K562 (cell line): ENCODE data around the gene RFX7. TPM values are rescaled to one million over a fixed set of nuclear protein-coding genes. Genes with fewer than 3 reads are reported as not detected.

Experiments used
- BACH1 ChIP-seq: fragments of 200-800 bp; sonication (Bioruptor generic); IDR thresholded peaks from 2 replicates; pipeline ENCODE4 v1.6.1; 2016; ENCODE audit warnings: missing genetic modification characterization, missing compliant biosample characterization
- CSDE1 ChIP-seq, 2 experiments: fragments of 450-650 bp; IDR thresholded peaks; 2 replicates each; pipeline ENCODE4 v1.6.1; 2016; ENCODE audit warnings: mild to moderate bottlenecking in 1 of 2
- DEAF1 ChIP-seq: fragments of 450-650 bp; formaldehyde crosslinking; IDR thresholded peaks from 2 replicates; pipeline ENCODE4 v1.4.0; 2020; ENCODE audit warnings: mild to moderate bottlenecking, moderate library complexity
- ELF4 ChIP-seq: fragments of 450-650 bp; formaldehyde crosslinking; IDR thresholded peaks from 2 replicates; pipeline ENCODE4 v1.4.0; 2022; ENCODE audit warnings: missing genetic modification characterization
- EZH2 ChIP-seq: IDR thresholded peaks from 2 replicates; pipeline ENCODE4 v1.6.1; 2012; ENCODE audit warnings: low read depth, mild to moderate bottlenecking, inconsistent platforms, low read length, borderline replicate concordance
- FOSL1 ChIP-seq: fragments of 200-800 bp; sonication (Bioruptor generic); conservative IDR thresholded peaks from 2 replicates; pipeline ENCODE4 v1.6.1; 2016; ENCODE audit warnings: missing genetic modification characterization, missing compliant biosample characterization
- GTF2E2 ChIP-seq: fragments of 200-800 bp; sonication (Bioruptor generic); IDR thresholded peaks from 2 replicates; pipeline ENCODE4 v1.6.1; 2016; ENCODE audit warnings: missing genetic modification characterization, missing compliant biosample characterization
- HNRNPL ChIP-seq: fragments of 200-400 bp; formaldehyde crosslinking; IDR thresholded peaks from 2 replicates; pipeline ENCODE4 v1.6.1; 2017; ENCODE audit warnings: low read depth, mild to moderate bottlenecking, low read length
- LCOR ChIP-seq: sonication (generic); formaldehyde crosslinking; IDR thresholded peaks from 2 replicates; pipeline ENCODE4 v1.8.0; 2022; ENCODE audit warnings: mild to moderate bottlenecking, missing genetic modification reagents
- MBD2 ChIP-seq: sonication (generic); IDR thresholded peaks from 2 replicates; pipeline ENCODE4 v1.6.1; 2016; ENCODE audit warnings: low read depth, borderline replicate concordance
- NR3C1 ChIP-seq: sonication (generic); formaldehyde crosslinking; IDR thresholded peaks from 2 replicates; pipeline ENCODE4 v1.8.1; 2022; ENCODE audit warnings: missing genetic modification reagents
- RB1 ChIP-seq: fragments of 450-650 bp; IDR thresholded peaks from 2 replicates; pipeline ENCODE4 v1.6.1; 2017; ENCODE audit warnings: low read depth, mild to moderate bottlenecking
- RBM39 ChIP-seq: fragments of 200-400 bp; formaldehyde crosslinking; optimal IDR thresholded peaks from 2 replicates; pipeline ENCODE3; 2018; ENCODE audit warnings: low read depth, low read length
- SP1 ChIP-seq: sonication (generic); formaldehyde crosslinking; IDR thresholded peaks from 2 replicates; pipeline ENCODE4 v1.8.1; 2022; ENCODE audit warnings: mild to moderate bottlenecking, missing genetic modification reagents
- XRCC3 ChIP-seq: fragments of 450-650 bp; IDR thresholded peaks from 2 replicates; pipeline ENCODE4 v1.6.1; 2017; ENCODE audit warnings: mild to moderate bottlenecking, moderate library complexity
- ZNF395 ChIP-seq: fragments of 200-800 bp; sonication (Bioruptor generic); IDR thresholded peaks from 2 replicates; pipeline ENCODE4 v1.6.1; 2017; ENCODE audit warnings: missing genetic modification characterization, missing compliant biosample characterization
- ZNF778 ChIP-seq: fragments of 450-650 bp; formaldehyde crosslinking; IDR thresholded peaks from 2 replicates; pipeline ENCODE4 v1.4.0; 2020; ENCODE audit warnings: mild to moderate bottlenecking, moderate library complexity
- polyA plus RNA-seq, 8 experiments: library from polyadenylated mRNA; depleted of rRNA in 4 of 8; stranded (reverse) in 5 of 8; unstranded in 3 of 8; fragments of >200 nt; fragmentation: Nextera tagmentation in 2 of 8; fragmentation: Illumina TruSeq in 1 of 8; extraction: Ambion mirVana in 2 of 8; extraction: Trizol in 1 of 8; gene quantifications; 2 replicates each; pipeline versions ENCODE4 v1.2.1 to v1.2.3, GENCODE V29; 2011 to 2014; ENCODE audit warnings: inconsistent platforms in 1 of 8, missing spikeins in 1 of 8
- total RNA-seq, 7 experiments: library from RNA; depleted of rRNA in 6 of 7; stranded (reverse); fragments of >200 nt in 6 of 7; fragmentation: Illumina TruSeq in 2 of 7; extraction: Trizol in 2 of 7; gene quantifications; 2 replicates each; pipeline versions ENCODE4 v1.2.1 to v1.2.3, GENCODE V29; 2011 to 2021; ENCODE audit warnings: low replicate concordance in 1 of 7
- TF ChIP-seq, protein P1 (sequence below): fragments of 200-800 bp; sonication (Bioruptor generic); IDR thresholded peaks from 2 replicates; pipeline ENCODE4 v1.6.1; 2017; ENCODE audit warnings: missing genetic modification characterization, missing compliant biosample characterization
- TF ChIP-seq, protein P2 (sequence below): conservative IDR thresholded peaks from 2 replicates; pipeline ENCODE4 v1.6.1; 2011; ENCODE audit warnings: low read depth, mild to moderate bottlenecking, low read length; ENCODE audit not compliant: control insufficient read depth

Gene RFX7
- total and polyA plus RNA-seq, 9 of the 15 experiments (the other 6 are each of a cell fraction or from before 2014, with no cell fraction given): 2.4 to 17.9 (median 6.3) TPM

DNA sequence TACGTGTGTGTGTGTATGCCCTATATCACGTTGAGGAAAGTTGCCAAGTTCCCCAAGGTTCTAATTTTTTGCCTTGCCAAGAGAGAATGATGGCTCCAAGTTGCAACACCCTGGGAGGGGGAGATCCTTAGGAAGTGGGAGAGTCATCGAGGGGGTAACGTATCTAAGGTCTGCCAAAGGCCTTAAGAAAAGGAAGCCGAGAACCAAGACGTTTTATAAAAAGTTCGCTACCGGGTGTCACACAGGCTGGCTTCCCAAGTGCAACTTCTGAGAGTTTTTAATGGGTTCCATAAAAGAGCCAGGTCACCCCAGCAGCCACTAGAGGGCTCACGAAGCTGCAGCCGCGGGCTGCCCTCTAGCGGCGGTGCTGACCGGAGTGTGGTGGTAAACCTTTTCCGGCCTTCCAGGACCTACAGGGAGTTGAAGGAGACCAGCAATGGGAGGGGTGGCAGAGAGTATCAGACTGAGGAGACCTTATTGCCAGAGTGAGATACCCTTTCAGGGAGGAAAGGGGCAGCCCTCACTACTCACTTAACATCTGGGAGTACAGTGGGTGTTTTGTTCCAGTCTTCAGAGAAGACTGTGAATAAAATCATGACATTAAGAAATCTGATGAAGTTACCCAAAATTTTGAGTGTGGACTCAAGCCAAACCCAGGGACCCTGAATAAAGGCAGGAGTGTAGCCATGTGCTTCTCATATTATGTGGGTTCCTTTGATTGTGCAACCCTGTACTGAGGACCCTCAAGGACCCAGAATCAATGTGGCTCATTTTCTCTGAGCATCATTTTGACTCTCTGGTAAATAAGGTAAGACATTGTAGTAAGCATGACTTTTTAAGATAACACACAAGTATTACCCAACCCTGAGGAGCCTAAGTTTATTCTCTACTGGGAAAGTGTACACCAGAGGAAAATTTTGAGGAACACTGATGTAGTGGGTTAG, 2.5 kb upstream of the RFX7 start (continued):
- TF ChIP-seq BACH1 (0 out of 2 replicates have a peak, but pooled peaks have one; percentile 36), DEAF1 (peak; percentile 94), GTF2E2 (tag) (peak; percentile 18; the same call in 1 of the 2 replicates), CSDE1 (IDR thresholded peaks at IDR 0.05) (no peak), SP1 (peak; percentile 61; the same call in 1 of the 2 replicates), ZNF778 (no peak), FOSL1 (tag) (no peak; the same call in none of the 2 replicates), HNRNPL (no peak), RBM39 (no peak), RB1 (peak; percentile 79), EZH2 (no peak), LCOR (0 out of 2 replicates have a peak, but pooled peaks have one; percentile 71), XRCC3 (no peak), NR3C1 (CRISPR knock-in tag) (no peak), ELF4 (CRISPR knock-in tag) (no peak), MBD2 (0 out of 2 replicates have a peak, but pooled peaks have one; percentile 50), ZNF395 (CRISPR knock-in tag) (no peak; the same call in 1 of the 2 replicates)
- TF ChIP-seq, protein P1, sequence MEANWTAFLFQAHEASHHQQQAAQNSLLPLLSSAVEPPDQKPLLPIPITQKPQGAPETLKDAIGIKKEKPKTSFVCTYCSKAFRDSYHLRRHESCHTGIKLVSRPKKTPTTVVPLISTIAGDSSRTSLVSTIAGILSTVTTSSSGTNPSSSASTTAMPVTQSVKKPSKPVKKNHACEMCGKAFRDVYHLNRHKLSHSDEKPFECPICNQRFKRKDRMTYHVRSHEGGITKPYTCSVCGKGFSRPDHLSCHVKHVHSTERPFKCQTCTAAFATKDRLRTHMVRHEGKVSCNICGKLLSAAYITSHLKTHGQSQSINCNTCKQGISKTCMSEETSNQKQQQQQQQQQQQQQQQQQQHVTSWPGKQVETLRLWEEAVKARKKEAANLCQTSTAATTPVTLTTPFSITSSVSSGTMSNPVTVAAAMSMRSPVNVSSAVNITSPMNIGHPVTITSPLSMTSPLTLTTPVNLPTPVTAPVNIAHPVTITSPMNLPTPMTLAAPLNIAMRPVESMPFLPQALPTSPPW (CRISPR knock-in tag): peak; percentile 74
- TF ChIP-seq, protein P2, sequence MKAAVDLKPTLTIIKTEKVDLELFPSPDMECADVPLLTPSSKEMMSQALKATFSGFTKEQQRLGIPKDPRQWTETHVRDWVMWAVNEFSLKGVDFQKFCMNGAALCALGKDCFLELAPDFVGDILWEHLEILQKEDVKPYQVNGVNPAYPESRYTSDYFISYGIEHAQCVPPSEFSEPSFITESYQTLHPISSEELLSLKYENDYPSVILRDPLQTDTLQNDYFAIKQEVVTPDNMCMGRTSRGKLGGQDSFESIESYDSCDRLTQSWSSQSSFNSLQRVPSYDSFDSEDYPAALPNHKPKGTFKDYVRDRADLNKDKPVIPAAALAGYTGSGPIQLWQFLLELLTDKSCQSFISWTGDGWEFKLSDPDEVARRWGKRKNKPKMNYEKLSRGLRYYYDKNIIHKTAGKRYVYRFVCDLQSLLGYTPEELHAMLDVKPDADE: 0 out of 2 replicates have a peak, but pooled peaks have one; percentile 36
